ENCODE measurements around the gene PLEKHA8.
A peak's percentile ranks its signal among the peaks of the same experiment; 100 is the strongest.

Gene PLEKHA8

GRCh38 chr7:30028216-30028748 is at the start of gene PLEKHA8:
PLEKHA8 (plus strand) TSS chr7:30028412; CDS start chr7:30028763, 351 bp downstream.
- H3K9ac ChIP-seq (ENCODE audit: insufficient read length), result peak within 1 kb of the TSS; percentile 74
- H3K27ac ChIP-seq, result peak within 1 kb of the TSS; percentile 83
- TF ChIP-seq EZH2 (IDR thresholded peaks at IDR 0.05), result no peak
- TF ChIP-seq FOXP2 (optimal IDR thresholded peaks at IDR 0.05; ENCODE audit: control extremely low read depth, extremely low read length, insufficient read depth), result no peak
- TF ChIP-seq POLR2AphosphoS5 (IDR thresholded peaks at IDR 0.05; ENCODE audit: borderline replicate concordance, low read depth, low read length), result peak; percentile 76
- DNase-seq (ENCODE audit: low read depth, low spot score), result no peak
- H3K36me3 ChIP-seq (ENCODE audit: insufficient read depth, low read length), result no peaks in the 10 kb centered on the region
- no peaks in the 10 kb centered on the region for H3K9me3 ChIP-seq (ENCODE audit: low read depth, low read length)
- H3K4me3 ChIP-seq, result peak within 1 kb of the TSS; percentile 95

- Histone ChIP-seq H3K36me3 (ENCODE audit: insufficient read depth, low read length) (no peaks in the 10 kb centered on the region), H3K9ac (ENCODE audit: insufficient read length) (no peak overlapping the region), H3K4me3 (no peak overlapping the region), H3K9me3 (ENCODE audit: low read depth, low read length) (no peaks in the 10 kb centered on the region; the same call in 1 of the 2 replicates), H3K27ac (no peak overlapping the region)
- TF ChIP-seq FOXP2 (optimal IDR thresholded peaks at IDR 0.05; ENCODE audit: control extremely low read depth, extremely low read length, insufficient read depth) (no peak), EZH2 (IDR thresholded peaks at IDR 0.05) (no peak), POLR2AphosphoS5 (IDR thresholded peaks at IDR 0.05; ENCODE audit: borderline replicate concordance, low read depth, low read length) (no peak)
- DNase-seq (ENCODE audit: low read depth, low spot score), result no peak
Measured at GRCh38 chr7:29980151-29980550, 48.1 kb upstream of the PLEKHA8 start.

GRCh38 chr7:29987083-29987482 is 41.1 kb upstream of the PLEKHA8 start:
- Histone ChIP-seq H3K36me3 (ENCODE audit: insufficient read depth, low read length) (no peaks in the 10 kb centered on the region), H3K27ac (no peak overlapping the region), H3K4me3 (peak overlapping the region; percentile 96; the same call in 1 of the 2 replicates), H3K9ac (ENCODE audit: insufficient read length) (no peak overlapping the region), H3K9me3 (ENCODE audit: low read depth, low read length) (no peaks in the 10 kb centered on the region; the same call in 1 of the 2 replicates)
- TF ChIP-seq FOXP2 (optimal IDR thresholded peaks at IDR 0.05; ENCODE audit: control extremely low read depth, extremely low read length, insufficient read depth) (no peak), POLR2AphosphoS5 (IDR thresholded peaks at IDR 0.05; ENCODE audit: borderline replicate concordance, low read depth, low read length) (no peak), EZH2 (IDR thresholded peaks at IDR 0.05) (no peak)
- no peak for DNase-seq (ENCODE audit: low read depth, low spot score)

- Histone ChIP-seq H3K36me3 (ENCODE audit: insufficient read depth, low read length) (no peaks in the 10 kb centered on the region), H3K4me3 (peak overlapping the region; percentile 96), H3K27ac (peak overlapping the region; percentile 49; the same call in 1 of the 2 replicates), H3K9ac (ENCODE audit: insufficient read length) (no peak overlapping the region), H3K9me3 (ENCODE audit: low read depth, low read length) (no peaks in the 10 kb centered on the region; the same call in 1 of the 2 replicates)
- no peak for DNase-seq (ENCODE audit: low read depth, low spot score)
- TF ChIP-seq POLR2AphosphoS5 (IDR thresholded peaks at IDR 0.05; ENCODE audit: borderline replicate concordance, low read depth, low read length), result no peak
- TF ChIP-seq FOXP2 (optimal IDR thresholded peaks at IDR 0.05; ENCODE audit: control extremely low read depth, extremely low read length, insufficient read depth), result no peak
- TF ChIP-seq EZH2 (IDR thresholded peaks at IDR 0.05), result no peak
Measured at GRCh38 chr7:29987811-29988317, 40.3 kb upstream of the PLEKHA8 start.

- no peak for DNase-seq (ENCODE audit: low read depth, low spot score)
- Histone ChIP-seq H3K36me3 (ENCODE audit: insufficient read depth, low read length) (no peaks in the 10 kb centered on the region), H3K9ac (ENCODE audit: insufficient read length) (peak overlapping the region; percentile 82), H3K27ac (peak overlapping the region; percentile 49), H3K9me3 (ENCODE audit: low read depth, low read length) (no peaks in the 10 kb centered on the region; the same call in 1 of the 2 replicates), H3K4me3 (peak overlapping the region; percentile 96)
- TF ChIP-seq EZH2 (IDR thresholded peaks at IDR 0.05), result no peak
- no peak for TF ChIP-seq POLR2AphosphoS5 (IDR thresholded peaks at IDR 0.05; ENCODE audit: borderline replicate concordance, low read depth, low read length)
- TF ChIP-seq FOXP2 (optimal IDR thresholded peaks at IDR 0.05; ENCODE audit: control extremely low read depth, extremely low read length, insufficient read depth), result no peak
Measured at GRCh38 chr7:29988424-29989256, 39.6 kb upstream of the PLEKHA8 start.

- peak within 1 kb of the TSS; percentile 96 for H3K4me3 ChIP-seq
- H3K36me3 ChIP-seq (ENCODE audit: insufficient read depth, low read length), result no peaks in the 10 kb centered on the region
- H3K9me3 ChIP-seq (ENCODE audit: low read depth, low read length), result no peaks in the 10 kb centered on the region
- peak within 1 kb of the TSS; percentile 14; the same call in 1 of the 2 replicates for H3K27ac ChIP-seq
- DNase-seq (ENCODE audit: low read depth, low spot score), result no peak
- no peak for TF ChIP-seq FOXP2 (optimal IDR thresholded peaks at IDR 0.05; ENCODE audit: control extremely low read depth, extremely low read length, insufficient read depth)
- TF ChIP-seq POLR2AphosphoS5 (IDR thresholded peaks at IDR 0.05; ENCODE audit: borderline replicate concordance, low read depth, low read length), result no peak
- H3K9ac ChIP-seq (ENCODE audit: insufficient read length), result peak within 1 kb of the TSS; percentile 82
Measured at GRCh38 chr7:29989257-29989995, 38.8 kb upstream of the PLEKHA8 start, which contains the start of gene SCRN1. SCRN1 (minus strand) TSS chr7:29989801; CDS start chr7:29969067, 20,734 bp downstream.

GRCh38 chr7:29990931-29991330 is 37.3 kb upstream of the PLEKHA8 start:
- TF ChIP-seq POLR2AphosphoS5 (IDR thresholded peaks at IDR 0.05; ENCODE audit: borderline replicate concordance, low read depth, low read length) (no peak), FOXP2 (optimal IDR thresholded peaks at IDR 0.05; ENCODE audit: control extremely low read depth, extremely low read length, insufficient read depth) (no peak), EZH2 (IDR thresholded peaks at IDR 0.05) (no peak)
- no peak for DNase-seq (ENCODE audit: low read depth, low spot score)
- Histone ChIP-seq H3K9ac (ENCODE audit: insufficient read length) (no peak overlapping the region), H3K9me3 (ENCODE audit: low read depth, low read length) (peaks cover 4% of the 10 kb centered on the region; the same call in 1 of the 2 replicates), H3K27ac (no peak overlapping the region), H3K4me3 (no peak overlapping the region), H3K36me3 (ENCODE audit: insufficient read depth, low read length) (no peaks in the 10 kb centered on the region)
